K562 treated with DMSO at 1 percent for 12 hours (cell line): Measurements from ENCODE around the gene KHNYN. TPM values are rescaled to one million over a fixed set of nuclear protein-coding genes. Genes with fewer than 3 reads are reported as not detected.

Experiments
- total RNA-seq: library from RNA; unstranded; fragments of 300-600 nt; gene quantifications from 2 replicates; pipeline ENCODE4 v1.2.3, GENCODE V29; 2022; ENCODE audit not compliant: insufficient read depth

Gene KHNYN
- total RNA-seq: 10.6 and 46.8 TPM in 2 replicates

GRCh38 chr14:24429395-24430142 is at the start of gene KHNYN, which contains the start of gene CBLN3:
Gene KHNYN (plus strand): TSS chr14:24429954. CDS start chr14:24430731, 777 bp downstream.
Gene CBLN3 (minus strand): TSS chr14:24429668. CDS start chr14:24429054, 614 bp downstream.

GRCh38 chr14:24398653-24399446 is 30.9 kb upstream of the KHNYN start, which contains the start of gene NYNRIN:
Gene NYNRIN (plus strand): TSS chr14:24399003. CDS start chr14:24399247, 244 bp downstream.

GRCh38 chr14:24442240-24443052 is 12.7 kb downstream of the KHNYN start, which contains the start of gene SDR39U1:
Gene SDR39U1 (minus strand): TSS chr14:24442776. CDS start chr14:24442769, 7 bp downstream.

Other genes with a start within 250 kb of the KHNYN start
- gene IPO4, start 241.1 kb upstream of the KHNYN start, total RNA-seq: 12.2 and 13.1 TPM in 2 replicates
- gene TM9SF1, start 234.5 kb upstream of the KHNYN start, total RNA-seq: 14.9 and 25.9 TPM in 2 replicates
- 0.67 TPM in 1 of 2 replicates, not detected in the other for gene TSSK4, start 224.3 kb upstream of the KHNYN start, total RNA-seq
- gene CHMP4A, start 216.5 kb upstream of the KHNYN start, total RNA-seq: 56.6 and 66.5 TPM in 2 replicates
- 3.7 and 15.6 TPM in 2 replicates for gene MDP1, start 213.9 kb upstream of the KHNYN start, total RNA-seq
- 134 and 179 TPM in 2 replicates for gene NEDD8, start 197.6 kb upstream of the KHNYN start, total RNA-seq
- 47.9 and 58.1 TPM in 2 replicates for gene GMPR2, start 197.0 kb upstream of the KHNYN start, total RNA-seq
- 17.2 and 19.4 TPM in 2 replicates for gene TINF2, start 187.3 kb upstream of the KHNYN start, total RNA-seq
- 0.58 TPM in 1 of 2 replicates, not detected in the other for gene TGM1, start 166.8 kb upstream of the KHNYN start, total RNA-seq
- 17.9 and 19.6 TPM in 2 replicates for gene RABGGTA, start 158.4 kb upstream of the KHNYN start, total RNA-seq
- 37.2 and 42.4 TPM in 2 replicates for gene DHRS1, start 130.2 kb upstream of the KHNYN start, total RNA-seq
- gene NOP9, start 130.1 kb upstream of the KHNYN start, total RNA-seq: 3.9 and 10.9 TPM in 2 replicates
- not detected in 2 replicates for gene CIDEB, start 122.0 kb upstream of the KHNYN start, total RNA-seq
- gene LTB4R2, start 119.8 kb upstream of the KHNYN start, total RNA-seq: 2.5 and 11.2 TPM in 2 replicates
- 4.1 and 6.5 TPM in 2 replicates for gene LTB4R, start 118.5 kb upstream of the KHNYN start, total RNA-seq
- not detected in 2 replicates for gene ADCY4, start 94.9 kb upstream of the KHNYN start, total RNA-seq
- gene RIPK3, start 90.0 kb upstream of the KHNYN start, total RNA-seq: 0.67 TPM in 1 of 2 replicates, not detected in the other
- 1.1 and 1.3 TPM in 2 replicates for gene NFATC4, start 61.8 kb upstream of the KHNYN start, total RNA-seq
- gene NYNRIN, start 31.0 kb upstream of the KHNYN start, total RNA-seq: 0.40 and 1.1 TPM in 2 replicates
- gene CBLN3, start 286 bp upstream of the KHNYN start, total RNA-seq: 0.26 TPM in 1 of 2 replicates, not detected in the other
- gene SDR39U1, start 12.8 kb downstream of the KHNYN start, total RNA-seq: 50.9 and 59.5 TPM in 2 replicates
- not detected in 2 replicates for gene CMA1, start 78.3 kb downstream of the KHNYN start, total RNA-seq
- gene CTSG, start 146.3 kb downstream of the KHNYN start, total RNA-seq: not detected in 2 replicates
- not detected in 2 replicates for gene GZMH, start 179.7 kb downstream of the KHNYN start, total RNA-seq
- gene GZMB, start 204.2 kb downstream of the KHNYN start, total RNA-seq: not detected in 2 replicates